Suprapubic skin (tissue), 4 donors: ENCODE measurements around the gene LMX1B.

Experiments used
- CTCF ChIP-seq, 2 donors: fragments of 200-600 bp in 1 of 2; fragments of 450-650 bp in 1 of 2; sonication (generic) in 1 of 2; IDR thresholded peaks; one replicate each; pipeline ENCODE4 v1.5.1; 2016 to 2019; ENCODE audit warnings: antibody characterized with exemption in 2 of 2, mild to moderate bottlenecking in 1 of 2, moderate library complexity in 1 of 2
- EP300 ChIP-seq: sonication (generic); formaldehyde crosslinking; IDR thresholded peaks from one replicate; pipeline ENCODE4 v1.6.1; 2017; ENCODE audit warnings: antibody characterized with exemption
- POLR2A ChIP-seq, 2 donors: fragments of 450-650 bp; IDR thresholded peaks; one replicate each; pipeline ENCODE4 v1.6.1; 2017; ENCODE audit warnings: antibody characterized with exemption in 2 of 2, mild to moderate bottlenecking in 2 of 2, moderate library complexity in 2 of 2
- POLR2AphosphoS5 ChIP-seq, 3 donors: sonication (generic); formaldehyde crosslinking; IDR thresholded peaks; one replicate each; pipeline ENCODE4 v1.6.1; 2017; ENCODE audit warnings: antibody characterized with exemption in 3 of 3

GRCh38 chr9:126698756-126699155 is 85.0 kb downstream of the LMX1B start:
- TF ChIP-seq EP300 (no peak), CTCF (IDR thresholded peaks at IDR 0.05) (no peak), POLR2A (IDR thresholded peaks at IDR 0.05) (no peak), POLR2AphosphoS5 (IDR thresholded peaks at IDR 0.05) (no peak)
